KOPT-K1 (cell line): ENCODE measurements around the gene ACTN1.

ENCODE experiments used
- H3K27ac ChIP-seq: fragments of 200-600 bp; sonication (generic); 2 replicates; pipeline ENCODE4 v1.5.1; 2016; ENCODE audit warnings: antibody characterized with exemption, mild to moderate bottlenecking, low read depth, low read length; ENCODE audit not compliant: poor library complexity, severe bottlenecking
- H3K36me3 ChIP-seq: fragments of 200-600 bp; sonication (generic); 2 replicates; pipeline ENCODE4 v1.5.1; 2017; ENCODE audit warnings: antibody characterized with exemption, mild to moderate bottlenecking, low read length, moderate library complexity; ENCODE audit not compliant: insufficient read depth
- H3K9me3 ChIP-seq: fragments of 200-600 bp; sonication (generic); 2 replicates; pipeline ENCODE4 v1.5.1; 2017; ENCODE audit warnings: antibody characterized with exemption, low read length, mild to moderate bottlenecking; ENCODE audit not compliant: insufficient read depth, poor library complexity, severe bottlenecking

The ACTN1 gene

DNA sequence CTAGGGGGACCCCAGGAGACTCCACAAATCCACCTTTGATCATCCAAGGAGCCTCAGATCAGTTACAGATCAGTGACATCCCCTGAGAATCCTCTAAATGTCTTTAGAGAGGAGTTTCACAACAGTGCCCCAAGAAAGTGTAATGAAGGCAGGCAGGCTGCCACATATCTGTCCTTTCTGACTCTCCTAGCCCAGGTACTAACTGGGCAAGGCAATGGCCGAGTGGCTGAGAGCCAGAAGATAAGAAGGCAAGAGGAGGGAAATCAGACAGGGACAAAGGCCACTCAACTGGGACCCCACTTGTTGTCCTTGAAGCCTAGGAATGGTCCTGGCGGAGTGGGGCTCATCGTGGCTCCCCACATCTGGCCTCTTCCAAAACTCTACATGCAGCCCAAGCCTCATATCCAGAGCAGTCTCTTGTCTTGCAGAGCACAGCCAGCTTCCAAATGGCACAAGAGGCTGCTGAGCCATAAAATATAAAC is 11.6 kb downstream of the ACTN1 start:
- Histone ChIP-seq H3K9me3 (no peaks in the 10 kb centered on the region), H3K27ac (no peak overlapping the region), H3K36me3 (no peaks in the 10 kb centered on the region)

DNA sequence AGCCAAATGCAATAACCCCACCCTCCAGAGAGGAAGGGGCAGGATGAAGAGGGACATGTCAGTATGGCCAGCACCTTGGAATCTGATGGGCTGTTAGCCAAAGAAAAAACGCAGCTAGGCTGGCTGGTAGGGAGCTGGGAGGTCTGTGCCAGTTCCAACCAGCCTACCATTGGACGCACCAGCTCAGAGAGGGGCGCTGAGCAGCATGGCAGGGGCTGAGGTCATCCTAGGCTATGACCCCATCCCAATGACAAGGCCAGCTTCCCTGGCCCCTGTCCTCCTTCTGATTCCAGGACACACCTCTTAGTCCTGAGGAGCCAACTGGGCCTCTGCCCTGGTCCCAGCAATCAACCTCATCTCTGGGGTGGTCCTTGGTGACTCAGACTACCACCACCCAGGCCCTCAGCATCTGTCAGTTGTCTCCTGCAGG is 12.2 kb downstream of the ACTN1 start:
- H3K9me3 ChIP-seq = no peaks in the 10 kb centered on the region
- H3K27ac ChIP-seq = no peak overlapping the region
- no peaks in the 10 kb centered on the region for H3K36me3 ChIP-seq

DNA sequence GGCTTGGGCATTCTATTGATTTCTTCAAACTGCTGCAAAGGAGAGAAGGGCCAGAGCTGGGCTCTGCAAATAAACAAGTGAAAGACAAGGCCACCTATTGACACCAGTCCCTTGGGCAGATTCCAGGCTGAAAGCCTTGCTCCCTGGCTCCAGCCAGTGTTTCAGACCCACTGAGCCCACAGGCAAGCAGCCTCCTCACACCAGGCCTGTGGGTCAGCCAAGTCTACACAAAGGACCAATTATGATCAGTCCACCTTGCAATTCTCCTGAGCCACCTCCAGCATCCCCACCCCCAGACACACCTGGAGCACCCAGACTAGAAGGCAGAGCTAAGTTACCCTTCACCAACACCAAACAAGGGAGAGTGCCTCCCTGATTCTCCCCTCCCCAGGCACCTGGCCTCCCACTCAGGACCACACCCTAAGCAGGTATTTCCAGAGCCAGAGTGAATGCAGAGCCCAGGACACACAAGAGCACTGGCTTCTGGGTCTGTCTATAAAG is 13.8 kb downstream of the ACTN1 start:
- no peak overlapping the region for H3K27ac ChIP-seq
- H3K36me3 ChIP-seq = no peaks in the 10 kb centered on the region

DNA sequence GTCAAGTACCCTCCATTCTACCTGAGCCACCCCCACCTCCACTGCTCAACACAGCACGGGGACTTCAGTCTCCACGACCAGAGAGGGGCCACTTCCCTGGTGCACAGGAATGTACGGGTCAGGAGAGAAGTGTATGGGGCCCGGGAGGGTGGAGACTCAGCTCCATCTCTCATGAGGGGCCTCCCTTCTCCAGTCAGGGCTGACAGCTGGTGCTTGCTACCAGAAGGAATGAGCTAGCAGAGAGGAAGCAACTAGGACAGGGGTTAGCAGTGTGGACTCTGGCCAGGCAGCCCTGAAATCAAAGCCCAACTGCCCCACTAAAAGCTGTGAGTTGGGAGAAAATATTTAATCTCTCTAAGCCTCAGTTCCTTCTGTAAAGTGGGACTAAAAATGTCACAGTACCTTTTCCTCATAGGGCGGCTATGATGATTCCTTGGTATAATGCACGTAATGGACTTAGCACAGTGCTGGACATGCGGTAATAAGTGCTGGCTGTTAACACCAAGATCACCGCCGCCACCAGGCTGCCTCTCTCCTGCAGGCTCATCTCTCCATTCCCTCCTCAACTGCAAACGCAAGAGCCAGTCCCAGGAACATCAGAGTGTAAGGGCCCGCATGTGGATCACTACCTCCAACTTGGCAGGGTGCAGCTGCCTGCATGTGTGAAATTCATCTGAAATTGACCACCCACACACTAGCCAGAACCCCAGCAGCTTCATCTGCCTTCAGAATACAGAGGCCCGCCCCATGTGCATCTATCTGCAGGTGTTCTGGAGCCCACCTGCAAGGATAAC is 14.6 kb downstream of the ACTN1 start:
- H3K27ac ChIP-seq = no peak overlapping the region
- no peaks in the 10 kb centered on the region for H3K9me3 ChIP-seq
- H3K36me3 ChIP-seq = no peaks in the 10 kb centered on the region

More for the DNA sequence above, 13.8 kb downstream of the ACTN1 start:
- H3K9me3 ChIP-seq = no peaks in the 10 kb centered on the region

DNA sequence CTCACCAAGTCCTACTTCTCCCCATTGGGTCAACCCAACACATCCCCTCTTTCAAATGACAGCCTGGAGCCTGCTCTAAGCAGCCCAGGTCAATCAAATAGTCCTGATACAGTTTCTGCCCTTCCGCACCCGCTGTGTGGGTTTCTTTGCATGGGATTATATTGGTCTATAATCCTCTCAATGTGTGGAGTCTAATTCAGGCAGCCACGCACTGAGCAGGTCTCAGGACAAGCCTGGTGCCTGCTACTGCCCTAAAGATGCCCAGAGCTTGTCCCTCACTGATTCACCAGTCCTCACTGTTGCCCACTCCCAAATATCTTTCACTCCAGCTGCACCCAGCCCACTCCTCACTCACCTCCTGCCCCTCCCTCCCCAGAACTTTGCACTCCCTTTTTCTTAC is 16.4 kb downstream of the ACTN1 start:
- Histone ChIP-seq H3K27ac (no peak overlapping the region), H3K36me3 (no peaks in the 10 kb centered on the region)

DNA sequence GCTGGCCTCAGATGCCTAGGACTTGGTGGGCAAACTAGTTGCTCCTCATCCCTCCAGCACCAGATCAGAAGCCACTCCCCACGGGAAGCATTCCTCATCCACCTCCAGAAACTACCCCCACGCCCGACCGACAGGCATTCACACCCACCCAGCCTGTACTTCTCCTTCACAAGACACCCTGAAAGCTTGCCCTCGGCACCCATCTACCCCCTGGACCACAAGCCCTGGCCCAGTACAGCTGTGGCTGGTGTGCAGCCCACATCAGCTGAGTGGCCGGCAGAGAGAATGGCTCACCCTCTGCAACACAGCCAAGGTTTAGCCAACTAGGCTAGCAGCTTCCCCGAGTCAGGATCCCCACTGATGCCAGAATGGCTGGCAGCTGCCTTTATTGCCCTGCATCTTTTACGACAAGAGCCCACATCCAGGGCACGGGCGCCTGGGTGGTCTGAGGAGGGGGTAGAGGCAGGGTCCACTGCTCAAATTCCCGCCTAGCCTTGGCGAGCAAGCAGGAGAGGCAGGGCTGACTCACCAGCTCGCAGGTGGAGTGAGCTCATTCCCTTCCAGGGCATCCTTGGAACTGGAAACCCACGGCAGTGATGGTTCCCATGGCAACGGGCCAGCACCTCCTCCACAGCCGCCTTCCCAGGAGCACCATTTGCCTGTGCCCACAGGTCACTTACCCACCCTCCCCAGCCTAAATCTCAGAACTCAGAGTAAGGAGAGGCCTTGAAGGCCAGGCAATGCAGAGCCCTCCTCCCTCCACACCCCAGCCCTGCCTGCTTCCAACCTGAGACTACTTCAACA is 17.1 kb downstream of the ACTN1 start:
- no peak overlapping the region for H3K27ac ChIP-seq
- H3K9me3 ChIP-seq = no peaks in the 10 kb centered on the region
- no peaks in the 10 kb centered on the region for H3K36me3 ChIP-seq

More for the DNA sequence above, 16.4 kb downstream of the ACTN1 start:
- H3K9me3 ChIP-seq = no peaks in the 10 kb centered on the region

DNA sequence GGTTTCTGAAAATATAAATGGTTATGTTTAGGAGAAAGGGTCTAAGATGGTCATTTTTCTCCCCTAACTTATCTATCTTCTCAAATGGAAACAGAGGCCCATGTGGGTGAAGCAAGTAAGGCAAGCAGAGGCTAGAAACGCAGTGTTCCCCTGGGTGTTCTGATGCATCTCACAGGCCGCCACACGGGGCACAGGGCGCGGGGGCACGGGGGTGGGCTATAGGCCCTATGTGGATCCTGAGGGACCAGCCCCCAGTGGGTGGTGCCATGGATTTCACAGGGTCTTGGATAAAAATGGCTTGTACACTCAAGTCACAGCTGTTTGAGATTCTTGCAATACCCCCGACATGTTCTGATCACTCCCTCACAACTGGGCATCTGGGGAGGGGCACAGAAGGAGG is 17.7 kb downstream of the ACTN1 start:
- no peak overlapping the region for H3K27ac ChIP-seq
- no peaks in the 10 kb centered on the region for H3K9me3 ChIP-seq
- no peaks in the 10 kb centered on the region for H3K36me3 ChIP-seq

DNA sequence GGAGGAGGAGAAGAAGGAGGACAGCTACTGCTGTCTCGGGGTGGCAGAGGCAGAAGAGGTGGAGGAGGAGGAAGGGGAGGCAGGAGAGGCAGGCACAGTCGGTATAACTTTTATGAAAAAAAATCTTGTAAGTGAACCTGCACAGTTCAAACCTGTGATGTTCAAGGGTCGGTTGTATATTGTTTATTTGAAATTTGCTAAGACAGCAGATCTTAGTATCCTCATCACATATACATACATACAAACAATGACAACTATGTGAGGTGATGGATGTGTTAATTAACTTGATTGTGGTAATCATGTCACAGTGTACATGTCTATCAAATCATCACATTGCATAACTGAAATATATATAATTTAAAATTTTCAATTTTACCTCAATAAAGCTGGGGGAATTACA is 19.0 kb downstream of the ACTN1 start:
- Histone ChIP-seq H3K36me3 (no peaks in the 10 kb centered on the region), H3K27ac (no peak overlapping the region), H3K9me3 (no peaks in the 10 kb centered on the region)

DNA sequence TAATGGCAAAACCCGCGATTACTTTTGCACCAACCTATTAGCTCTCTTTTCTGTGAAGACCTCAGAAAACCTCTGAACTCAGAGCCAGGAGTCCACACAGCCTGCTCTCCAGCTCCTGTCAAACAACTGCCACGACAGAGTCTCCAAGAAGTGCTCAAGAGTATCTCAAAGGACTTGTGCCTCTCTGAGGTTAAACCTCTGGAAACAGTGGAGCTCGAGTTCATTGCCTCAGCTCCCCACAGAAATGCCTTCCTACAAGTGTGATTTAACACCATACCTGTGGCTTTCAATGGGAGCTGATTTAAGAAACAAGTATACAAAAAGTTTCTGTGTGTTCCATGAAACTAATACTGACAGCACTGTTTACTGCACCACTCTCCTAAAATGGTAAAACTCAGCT is 20.1 kb downstream of the ACTN1 start:
- no peaks in the 10 kb centered on the region for H3K9me3 ChIP-seq
- H3K27ac ChIP-seq = no peak overlapping the region
- no peaks in the 10 kb centered on the region for H3K36me3 ChIP-seq

DNA sequence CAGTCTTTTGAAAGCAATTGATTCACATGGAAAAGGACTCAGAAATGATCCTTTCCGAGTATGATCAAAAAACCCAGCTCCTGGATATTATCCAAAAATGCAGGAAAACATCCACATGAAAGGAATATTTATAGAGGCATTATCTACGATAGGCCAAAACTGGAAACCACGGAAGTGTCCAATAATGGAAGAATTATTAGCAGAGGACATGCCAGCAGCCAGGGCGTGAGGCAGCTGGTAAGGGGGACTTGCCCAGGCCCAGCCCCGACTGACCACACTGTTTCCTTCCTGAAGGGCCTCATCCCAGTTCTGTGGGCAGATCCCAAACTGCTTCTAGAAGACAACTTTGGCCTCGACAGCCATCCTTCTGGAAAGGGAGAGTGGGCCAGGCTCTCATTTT is 20.5 kb downstream of the ACTN1 start:
- Histone ChIP-seq H3K9me3 (no peaks in the 10 kb centered on the region), H3K27ac (no peak overlapping the region), H3K36me3 (no peaks in the 10 kb centered on the region)

DNA sequence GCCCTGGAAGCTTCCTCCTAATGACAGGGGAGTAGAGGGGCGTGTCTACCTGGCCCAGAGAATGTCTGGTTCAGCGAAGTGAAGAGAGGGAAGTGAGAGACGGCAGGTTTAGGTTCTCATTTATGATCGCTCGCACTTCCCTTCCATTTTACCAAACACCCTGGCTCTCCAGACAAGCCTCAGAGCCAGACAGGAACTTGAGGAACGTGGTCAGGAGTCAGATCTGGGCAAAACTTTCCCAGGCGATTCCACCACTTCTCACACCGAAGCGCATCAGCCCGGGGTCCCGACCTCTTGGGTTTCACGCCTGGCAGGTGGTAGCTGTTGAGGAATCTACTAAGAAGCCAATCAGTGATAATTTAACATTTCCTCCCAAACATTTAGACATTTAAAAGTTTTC is 21.3 kb downstream of the ACTN1 start:
- Histone ChIP-seq H3K9me3 (no peaks in the 10 kb centered on the region), H3K27ac (no peak overlapping the region), H3K36me3 (no peaks in the 10 kb centered on the region)

DNA sequence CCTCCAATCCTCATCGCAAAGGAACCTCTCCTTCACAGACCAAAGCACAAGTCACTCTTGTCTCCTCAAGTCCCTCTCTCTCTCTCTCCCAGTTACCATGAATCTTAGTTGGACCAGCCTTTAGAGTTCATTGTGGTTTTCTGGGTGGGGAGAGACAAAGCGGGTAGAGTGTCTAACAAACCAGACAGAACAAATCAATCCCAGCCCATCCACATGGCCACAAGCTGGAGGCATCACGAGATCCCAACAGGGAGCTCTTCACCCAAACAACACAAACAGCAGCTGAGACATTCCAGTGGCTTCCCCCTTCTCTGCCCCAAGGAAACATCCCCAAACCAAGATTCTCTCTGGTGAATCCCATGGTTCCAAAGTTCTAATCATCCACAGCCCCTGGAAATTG is 22.4 kb downstream of the ACTN1 start:
- Histone ChIP-seq H3K9me3 (no peaks in the 10 kb centered on the region), H3K36me3 (no peaks in the 10 kb centered on the region), H3K27ac (no peak overlapping the region)

DNA sequence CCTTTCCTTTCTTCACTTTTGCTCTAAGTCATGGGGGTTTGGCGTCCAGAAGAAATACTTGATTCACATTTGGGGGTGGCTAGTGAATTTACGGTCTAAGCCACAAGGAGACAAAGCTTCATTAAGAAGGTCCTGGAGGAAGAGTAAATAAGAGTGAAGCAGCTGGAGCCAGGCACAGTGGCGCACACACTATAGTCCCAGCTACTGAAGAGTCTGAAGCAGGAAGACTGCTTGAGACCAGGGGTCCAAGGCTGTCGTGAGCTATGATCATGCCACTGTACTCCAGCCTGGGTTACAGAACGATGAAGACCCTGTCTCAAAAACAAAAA is 23.3 kb downstream of the ACTN1 start:
- Histone ChIP-seq H3K27ac (no peak overlapping the region), H3K9me3 (no peaks in the 10 kb centered on the region), H3K36me3 (no peaks in the 10 kb centered on the region)

DNA sequence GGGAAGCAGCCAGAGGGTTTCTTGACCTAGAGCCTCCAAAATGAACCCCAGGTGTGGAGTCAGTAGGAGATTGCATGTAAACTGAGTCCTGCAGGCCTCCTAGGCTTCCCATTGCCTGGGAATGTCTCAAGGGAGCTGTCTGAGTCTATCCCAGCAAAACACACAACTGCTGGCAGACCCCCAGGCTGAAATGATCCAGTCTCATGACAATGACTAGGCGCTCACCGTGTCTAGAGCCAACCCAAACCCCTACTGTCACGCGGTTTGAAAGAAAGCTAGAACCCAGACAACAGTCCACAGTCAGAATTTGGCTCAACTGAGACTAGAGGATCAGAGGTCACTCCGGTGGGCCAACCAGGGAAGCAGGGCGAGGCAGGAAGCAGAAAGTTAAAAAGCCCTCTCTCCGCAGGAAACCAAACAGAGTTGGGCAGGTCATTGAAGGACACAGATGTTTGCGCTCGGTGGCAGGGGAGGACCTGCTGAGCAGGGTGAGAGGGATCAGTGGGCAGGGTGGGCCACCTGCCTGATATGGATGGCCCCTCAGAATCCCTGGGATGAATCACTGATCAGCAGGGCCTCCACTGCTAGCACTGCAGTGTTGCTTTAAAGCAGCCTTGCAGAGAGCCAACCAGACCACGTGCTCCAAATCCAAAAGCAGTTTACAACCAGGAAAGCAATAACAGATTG is 23.8 kb downstream of the ACTN1 start:
- Histone ChIP-seq H3K36me3 (no peaks in the 10 kb centered on the region), H3K9me3 (no peaks in the 10 kb centered on the region), H3K27ac (no peak overlapping the region)

DNA sequence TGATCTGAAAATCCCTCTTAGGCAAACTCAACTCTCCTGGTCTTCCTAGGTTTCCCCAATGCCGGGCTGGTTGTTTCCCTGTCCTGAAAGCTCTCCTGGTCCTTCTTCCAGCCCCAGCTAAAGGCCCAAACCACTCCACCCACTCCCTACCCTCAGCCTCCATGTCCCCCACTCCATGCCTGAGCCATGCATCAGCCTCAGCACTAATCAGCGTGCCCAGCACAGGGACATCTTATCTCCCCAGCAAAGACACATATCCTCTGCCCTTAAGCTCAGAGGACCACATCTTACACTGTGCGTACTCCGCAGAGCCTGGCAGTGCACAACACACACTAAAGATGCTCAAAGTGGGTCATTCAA is 25.9 kb downstream of the ACTN1 start:
- no peaks in the 10 kb centered on the region for H3K9me3 ChIP-seq
- H3K36me3 ChIP-seq = no peaks in the 10 kb centered on the region
- H3K27ac ChIP-seq = no peak overlapping the region
